Globus pallidus (tissue), 1 donor: Measurements from ENCODE around the gene CHD6.

Experiments
- DNase-seq: peaks from one replicate; pipeline ENCODE4 v3.0.0-alpha.2; 2015; ENCODE audit warnings: low spot score

Gene CHD6

DNA sequence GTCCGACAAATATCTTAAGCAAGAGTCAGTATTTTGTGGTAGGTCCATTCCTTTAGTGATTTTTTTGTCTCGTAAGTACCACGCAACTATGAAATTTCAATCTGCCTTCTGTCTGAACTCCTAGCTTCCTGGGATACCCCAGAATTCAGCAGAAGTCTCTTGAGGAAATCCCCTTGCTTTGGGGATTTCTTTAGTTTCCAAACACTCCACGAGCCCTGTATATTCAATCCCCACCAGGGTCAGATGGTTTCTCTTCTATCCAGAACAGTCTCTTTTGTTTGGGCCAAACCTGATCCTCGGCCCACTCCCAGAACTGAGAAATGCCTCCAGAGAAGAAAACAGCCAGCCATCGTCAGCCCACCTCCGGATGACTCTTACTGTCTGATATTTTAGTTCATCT lies 113.0 kb downstream of the CHD6 start:
- DNase-seq, result no peak

DNA sequence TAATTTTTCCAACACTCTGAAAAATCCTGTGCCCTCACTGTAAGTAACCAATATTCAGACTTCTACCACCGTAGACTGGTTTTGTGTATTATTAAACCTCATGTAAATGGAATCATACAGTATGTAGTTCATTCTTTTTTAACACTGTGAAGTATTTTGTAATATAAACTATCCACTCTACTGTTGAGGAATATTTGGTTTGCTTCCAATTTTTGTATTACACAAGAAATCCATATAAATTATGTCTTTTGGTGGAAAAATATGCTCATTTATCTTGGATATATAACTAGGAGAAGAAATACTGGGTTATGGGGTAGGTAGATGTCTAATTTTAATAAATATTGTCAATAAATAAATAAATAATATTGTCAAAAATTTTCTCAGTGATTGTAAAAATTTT lies 116.8 kb downstream of the CHD6 start:
- DNase-seq, result no peak

- DNase-seq, result no peak
Observed at GRCh38 chr20:41499961-41500725, 118.0 kb downstream of the CHD6 start.

- DNase-seq, result no peak
Observed at GRCh38 chr20:41499064-41499463, 119.1 kb downstream of the CHD6 start.

DNA sequence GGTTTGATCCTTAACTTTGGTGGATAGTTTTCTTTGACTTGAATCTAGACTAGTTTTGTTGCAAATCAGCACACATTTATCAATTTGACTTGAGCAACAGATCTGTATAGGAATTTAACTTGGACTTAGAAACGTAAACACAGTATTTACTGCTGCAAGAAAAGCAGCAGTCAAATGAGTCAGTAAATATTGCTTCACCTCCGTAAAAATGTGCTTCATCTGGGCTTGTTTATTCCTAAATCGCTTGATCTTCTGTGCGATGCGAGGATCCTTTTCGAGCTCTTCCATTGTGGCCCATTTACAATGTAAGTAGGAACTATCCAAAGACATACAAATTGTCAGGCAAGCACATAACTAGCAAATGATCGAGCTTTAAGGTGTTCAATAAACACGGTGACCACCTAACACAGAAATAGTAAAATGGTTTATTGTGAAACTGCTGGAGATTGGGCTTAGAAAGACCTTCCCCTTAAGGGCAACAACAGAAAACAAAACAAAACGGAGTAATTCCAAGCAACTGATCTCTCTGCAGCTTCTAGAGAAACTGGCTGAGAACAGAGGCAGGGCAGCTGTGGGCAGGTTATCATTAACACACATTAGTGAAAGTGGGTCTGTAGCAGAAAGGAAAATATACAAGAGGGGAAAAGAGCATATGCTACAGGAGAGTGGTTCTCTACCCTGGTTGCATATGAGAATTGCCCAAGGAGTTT lies 120.8 kb downstream of the CHD6 start:
- DNase-seq, result no peak

DNA sequence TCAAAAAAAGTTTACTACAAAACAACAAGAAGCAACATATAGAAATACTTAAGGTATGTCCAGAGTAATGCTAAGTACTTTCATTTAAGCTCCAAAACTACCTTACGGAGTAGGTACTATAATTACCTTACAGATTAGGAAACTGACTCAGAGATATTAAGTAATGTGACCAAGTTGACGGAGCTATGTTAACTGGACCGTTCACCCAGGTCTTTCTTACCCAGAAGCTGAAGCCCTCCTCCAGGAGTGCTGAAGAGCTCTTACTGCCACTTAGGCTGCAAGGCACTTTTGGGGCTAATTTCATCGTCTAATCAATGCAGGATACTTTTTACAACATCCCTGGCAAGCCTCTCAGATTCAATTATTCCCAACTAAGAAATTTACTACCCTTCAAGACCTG lies 123.7 kb downstream of the CHD6 start:
- DNase-seq, result no peak

DNA sequence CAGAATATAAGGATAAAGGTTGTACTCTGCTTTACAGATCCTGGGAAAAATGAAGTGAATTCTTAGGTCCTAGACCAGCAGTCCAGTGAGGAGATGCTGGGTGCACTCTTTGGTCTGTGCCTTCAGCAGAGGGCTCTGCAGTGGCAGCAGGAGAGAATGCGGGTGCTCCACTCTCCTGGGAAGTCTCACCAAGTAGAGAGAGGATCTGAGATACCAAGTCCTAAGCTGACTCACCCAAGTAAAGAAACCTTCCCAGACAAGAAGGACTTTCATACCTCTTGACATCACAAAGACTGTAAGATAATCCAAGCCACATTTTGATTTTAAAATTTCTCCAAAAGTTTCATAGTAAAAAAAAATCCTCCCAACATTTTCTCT lies 134.6 kb downstream of the CHD6 start:
- DNase-seq, result no peak

- no peak for DNase-seq
Observed at GRCh38 chr20:41482647-41483552, 135.3 kb downstream of the CHD6 start.

- DNase-seq, result peak; percentile 6
Observed at GRCh38 chr20:41480054-41480770, 138.0 kb downstream of the CHD6 start.

GRCh38 chr20:41479113-41479512 lies 139.1 kb downstream of the CHD6 start:
- no peak for DNase-seq

- no peak for DNase-seq
Observed at GRCh38 chr20:41478026-41478425, 140.2 kb downstream of the CHD6 start.

GRCh38 chr20:41476446-41476845 lies 141.7 kb downstream of the CHD6 start:
- DNase-seq, result no peak

GRCh38 chr20:41476013-41476441 lies 142.2 kb downstream of the CHD6 start:
- peak; percentile 10 for DNase-seq

GRCh38 chr20:41475503-41475902 lies 142.7 kb downstream of the CHD6 start:
- DNase-seq, result no peak

- DNase-seq, result no peak
Observed at GRCh38 chr20:41470362-41471095, 147.6 kb downstream of the CHD6 start.

GRCh38 chr20:41469868-41470267 lies 148.3 kb downstream of the CHD6 start:
- DNase-seq, result no peak

GRCh38 chr20:41468994-41469600 lies 149.1 kb downstream of the CHD6 start:
- DNase-seq, result no peak

DNA sequence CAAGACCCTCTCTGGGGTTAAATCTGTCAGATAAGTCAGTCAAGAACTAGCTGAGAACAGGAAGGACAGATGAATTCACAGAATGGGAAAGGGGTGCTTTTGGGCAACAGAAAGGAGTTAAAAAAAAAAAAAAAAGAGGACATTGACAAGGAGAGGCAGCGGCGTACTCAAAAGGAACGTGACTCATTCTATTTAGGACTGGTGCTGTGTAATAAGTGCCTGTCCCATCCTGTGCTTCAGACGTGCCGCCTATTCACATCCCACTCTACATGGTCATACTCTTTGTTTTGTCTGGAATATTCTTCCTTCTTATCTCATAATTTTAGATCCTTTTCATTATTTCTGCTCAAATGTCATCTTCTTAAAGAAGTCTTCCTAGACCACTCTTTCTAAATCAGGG lies 150.5 kb downstream of the CHD6 start:
- DNase-seq, result no peak

DNA sequence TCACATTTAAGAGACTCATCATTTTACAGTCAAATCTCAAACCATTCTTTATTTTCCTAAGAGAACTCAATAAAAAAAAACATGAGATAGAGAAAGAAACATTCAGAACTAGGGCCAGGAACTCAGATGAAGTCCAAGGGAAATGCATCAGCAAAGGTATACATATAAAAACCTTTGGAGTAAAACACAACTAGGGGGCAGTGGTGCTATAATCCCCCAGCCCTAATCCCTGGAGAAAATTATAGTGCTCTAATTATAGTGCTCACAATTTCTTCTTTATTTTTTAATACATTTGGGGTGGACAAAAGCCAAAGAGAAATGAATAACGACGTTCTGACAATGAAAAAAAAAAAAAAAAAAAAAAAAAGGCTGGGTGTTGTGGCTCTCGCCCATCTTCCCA lies 151.0 kb downstream of the CHD6 start:
- DNase-seq, result no peak

DNA sequence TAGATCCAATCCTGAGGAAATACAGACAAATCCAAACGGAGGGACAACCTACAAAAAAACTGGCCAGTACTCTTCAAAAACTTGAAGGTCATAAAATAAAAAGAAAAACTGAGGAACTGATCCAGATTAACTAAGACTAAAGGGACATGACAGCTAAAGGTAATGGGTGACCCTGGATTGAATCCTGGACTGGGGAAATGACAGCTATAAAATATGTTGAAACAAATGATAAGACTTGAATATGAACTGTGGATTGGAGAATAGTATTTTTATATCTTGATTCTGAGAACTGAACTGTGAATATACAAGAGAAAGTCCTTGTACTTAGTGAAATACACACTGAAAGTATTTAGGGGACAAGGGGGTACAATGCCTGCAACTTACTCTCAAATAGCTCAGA lies 154.6 kb downstream of the CHD6 start:
- DNase-seq, result no peak
